Mammary epithelial cell (primary cell): ENCODE measurements around the gene NUDT21.

ENCODE experiments used
- EZH2 ChIP-seq: IDR thresholded peaks from 2 replicates; pipeline ENCODE4 v1.6.1; 2012; ENCODE audit warnings: low read length, inconsistent platforms, borderline replicate concordance
- TF ChIP-seq, protein P1 (sequence below), 2 donors: IDR thresholded peaks in 1 of 2; conservative IDR thresholded peaks in 1 of 2; 2 replicates each; pipeline ENCODE4 v1.5.1; 2011 to 2012; ENCODE audit warnings: inconsistent platforms in 2 of 2, low read length in 2 of 2, mild to moderate bottlenecking in 2 of 2, control low read depth in 1 of 2, low read depth in 1 of 2; ENCODE audit not compliant: insufficient read depth in 1 of 2; ENCODE audit errors: extremely low read depth in 1 of 2

DNA sequence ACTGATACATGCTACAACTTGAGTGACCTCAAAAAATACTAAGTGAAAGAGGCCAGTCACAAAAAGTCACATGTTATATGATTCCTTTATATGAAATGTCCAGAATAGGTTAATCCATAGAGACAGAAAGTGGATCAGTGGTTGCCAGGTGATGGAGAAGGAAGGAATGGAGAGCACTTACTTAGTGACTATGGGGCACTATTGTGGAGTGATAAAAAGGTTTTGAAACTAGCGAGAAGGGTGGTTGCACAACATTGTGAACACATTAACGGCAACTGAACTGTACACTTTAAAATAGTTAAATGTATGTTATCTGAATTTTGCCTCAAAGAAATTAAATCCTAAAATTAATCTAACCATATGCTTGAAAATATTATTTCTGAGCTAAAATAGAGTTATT is 51.6 kb downstream of the NUDT21 start:
- TF ChIP-seq, protein P1, sequence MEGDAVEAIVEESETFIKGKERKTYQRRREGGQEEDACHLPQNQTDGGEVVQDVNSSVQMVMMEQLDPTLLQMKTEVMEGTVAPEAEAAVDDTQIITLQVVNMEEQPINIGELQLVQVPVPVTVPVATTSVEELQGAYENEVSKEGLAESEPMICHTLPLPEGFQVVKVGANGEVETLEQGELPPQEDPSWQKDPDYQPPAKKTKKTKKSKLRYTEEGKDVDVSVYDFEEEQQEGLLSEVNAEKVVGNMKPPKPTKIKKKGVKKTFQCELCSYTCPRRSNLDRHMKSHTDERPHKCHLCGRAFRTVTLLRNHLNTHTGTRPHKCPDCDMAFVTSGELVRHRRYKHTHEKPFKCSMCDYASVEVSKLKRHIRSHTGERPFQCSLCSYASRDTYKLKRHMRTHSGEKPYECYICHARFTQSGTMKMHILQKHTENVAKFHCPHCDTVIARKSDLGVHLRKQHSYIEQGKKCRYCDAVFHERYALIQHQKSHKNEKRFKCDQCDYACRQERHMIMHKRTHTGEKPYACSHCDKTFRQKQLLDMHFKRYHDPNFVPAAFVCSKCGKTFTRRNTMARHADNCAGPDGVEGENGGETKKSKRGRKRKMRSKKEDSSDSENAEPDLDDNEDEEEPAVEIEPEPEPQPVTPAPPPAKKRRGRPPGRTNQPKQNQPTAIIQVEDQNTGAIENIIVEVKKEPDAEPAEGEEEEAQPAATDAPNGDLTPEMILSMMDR (conservative IDR thresholded peaks at IDR 0.05 in 1 of 2, IDR thresholded peaks at IDR 0.05 in 1 of 2; ENCODE audit: extremely low read depth in 1 of 2, insufficient read depth in 1 of 2, low read depth in 1 of 2, low read length in 2 of 2) = no peak
- no peak for TF ChIP-seq EZH2
